Liver (tissue), 9 donors: ENCODE data around the gene RTN4. TPM values are rescaled to one million over a fixed set of nuclear protein-coding genes. Genes with fewer than 3 reads are reported as not detected.

Source experiments
- DNase-seq: peaks from one replicate; pipeline ENCODE4 v3.0.0-alpha.2; 2017; ENCODE audit warnings: low spot score
- H3K27ac ChIP-seq, 2 donors: one replicate each; pipeline ENCODE4 v1.7.0; 2013; ENCODE audit warnings: inconsistent platforms in 2 of 2, low read length in 2 of 2, control low read depth in 1 of 2, low read depth in 1 of 2, mild to moderate bottlenecking in 1 of 2
- H3K27me3 ChIP-seq, 4 donors: one replicate each; pipeline versions ENCODE4 v1.6.1 to v1.7.0; 2013; ENCODE audit warnings: low read length in 3 of 4, inconsistent platforms in 1 of 4, mild to moderate bottlenecking in 1 of 4, moderate library complexity in 1 of 4; ENCODE audit not compliant: control insufficient read depth in 4 of 4, insufficient read depth in 4 of 4
- H3K36me3 ChIP-seq, 4 donors: one replicate each; pipeline versions ENCODE4 v1.6.1 to v1.7.0; 2013; ENCODE audit warnings: low read length in 3 of 4, mild to moderate bottlenecking in 3 of 4, low read depth in 1 of 4, moderate library complexity in 1 of 4; ENCODE audit not compliant: control insufficient read depth in 4 of 4, insufficient read depth in 3 of 4
- H3K4me1 ChIP-seq, 4 donors: one replicate each; pipeline versions ENCODE4 v1.6.1 to v1.7.0; 2013; ENCODE audit warnings: low read length in 3 of 4, mild to moderate bottlenecking in 3 of 4, moderate library complexity in 1 of 4; ENCODE audit not compliant: control insufficient read depth in 4 of 4, insufficient read depth in 4 of 4
- H3K4me3 ChIP-seq, 3 donors: one replicate each; pipeline versions ENCODE4 v1.6.1 to v1.7.0; 2013; ENCODE audit warnings: low read length in 3 of 3, control low read depth in 1 of 3, low read depth in 1 of 3, mild to moderate bottlenecking in 1 of 3
- H3K9ac ChIP-seq, 2 donors: one replicate each; pipeline ENCODE4 v1.7.0; 2013; ENCODE audit warnings: low read length in 2 of 2, mild to moderate bottlenecking in 2 of 2, moderate library complexity in 2 of 2, control low read depth in 1 of 2, low read depth in 1 of 2
- H3K9me3 ChIP-seq, 4 donors: one replicate each; pipeline versions ENCODE4 v1.6.1 to v1.7.0; 2013; ENCODE audit warnings: low read length in 3 of 4; ENCODE audit not compliant: control insufficient read depth in 4 of 4
- EGR1 ChIP-seq, 2 donors: IDR thresholded peaks; 2 replicates each; pipeline ENCODE4 v1.6.1; 2016 to 2018; ENCODE audit warnings: antibody characterized with exemption in 2 of 2, low read depth in 2 of 2
- FOXA1 ChIP-seq: IDR thresholded peaks from 2 replicates; pipeline ENCODE4 v1.6.1; 2016; ENCODE audit warnings: antibody characterized with exemption
- FOXA2 ChIP-seq: IDR thresholded peaks from 2 replicates; pipeline ENCODE4 v1.6.1; 2016; ENCODE audit warnings: antibody characterized with exemption
- HNF4G ChIP-seq: IDR thresholded peaks from 2 replicates; pipeline ENCODE4 v1.6.1; 2016; ENCODE audit warnings: antibody characterized with exemption
- MAX ChIP-seq: IDR thresholded peaks from 2 replicates; pipeline ENCODE4 v1.6.1; 2016; ENCODE audit warnings: antibody characterized with exemption
- NR2F2 ChIP-seq: IDR thresholded peaks from 2 replicates; pipeline ENCODE4 v1.6.1; 2016; ENCODE audit warnings: antibody characterized with exemption
- RXRA ChIP-seq, 2 donors: IDR thresholded peaks; 2 replicates each; pipeline ENCODE4 v1.6.1; 2017 to 2018; ENCODE audit warnings: antibody characterized with exemption in 2 of 2, mild to moderate bottlenecking in 1 of 2
- SP1 ChIP-seq: IDR thresholded peaks from 2 replicates; pipeline ENCODE4 v1.6.1; 2018; ENCODE audit warnings: antibody characterized with exemption, mild to moderate bottlenecking
- TAF1 ChIP-seq: conservative IDR thresholded peaks from 2 replicates; pipeline ENCODE4 v1.6.1; 2016; ENCODE audit warnings: antibody characterized with exemption, mild to moderate bottlenecking
- YY1 ChIP-seq: IDR thresholded peaks from 2 replicates; pipeline ENCODE4 v1.6.1; 2016; ENCODE audit warnings: antibody characterized with exemption, mild to moderate bottlenecking
- ZBTB33 ChIP-seq: IDR thresholded peaks from 2 replicates; pipeline ENCODE4 v1.6.1; 2016; ENCODE audit warnings: antibody characterized with exemption
- WGBS: extraction: QIAGEN DNeasy Blood & Tissue Kit; methylation state at CpG from one replicate; pipeline ENCODE4 v1.1.7; 2013; 5-methylcytosine and 5-hydroxymethylcytosine counted together
- polyA plus RNA-seq, 2 donors: library from polyadenylated mRNA; stranded (reverse) in 1 of 2; unstranded in 1 of 2; fragments of 200-250 nt in 1 of 2; fragments of >200 nt in 1 of 2; fragmentation: Nextera tagmentation in 1 of 2; extraction: Ambion mirVana in 1 of 2; gene quantifications; one replicate each; pipeline versions ENCODE4 v1.2.1 to v1.2.3, GENCODE V29; 2013 to 2015
- total RNA-seq, 2 donors: library from RNA; depleted of rRNA; stranded (reverse); fragments of >200 nt; gene quantifications; one replicate each; pipeline ENCODE4 v1.2.3, GENCODE V29; 2014
- TF ChIP-seq, protein P1 (sequence below): IDR thresholded peaks from 2 replicates; pipeline ENCODE4 v1.6.1; 2016; ENCODE audit warnings: antibody characterized with exemption
- TF ChIP-seq, protein P2 (sequence below): IDR thresholded peaks from 2 replicates; pipeline ENCODE4 v1.6.1; 2016; ENCODE audit warnings: antibody characterized with exemption, mild to moderate bottlenecking
- donor health status: healthy.
- donor health status: healthy.
- donor health status: healthy.
- donor health status: healthy.
- donor health status: healthy.

Gene RTN4
- total and polyA plus RNA-seq, 4 donors = 73.5 to 348 (median 151) TPM

DNA sequence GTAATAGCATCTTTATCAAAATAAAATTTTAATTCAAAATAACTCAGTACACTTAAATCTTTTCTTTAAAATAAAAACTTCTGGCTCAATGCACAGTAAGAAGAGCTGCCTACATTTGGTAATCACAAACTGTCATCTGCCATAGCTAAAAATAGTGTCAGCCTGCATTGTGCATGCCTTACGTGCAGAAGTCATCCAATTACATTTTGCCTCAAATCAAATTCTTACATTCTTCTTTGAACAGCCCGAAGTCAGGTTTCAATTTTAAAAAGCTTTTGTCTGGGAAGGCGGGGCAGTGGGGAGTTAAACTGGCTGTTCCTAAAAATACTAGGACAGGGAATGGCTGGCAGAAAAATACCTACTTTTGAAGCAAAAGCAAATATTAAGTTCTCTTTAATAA, 51.1 kb downstream of the RTN4 start:
- Histone ChIP-seq H3K9ac (no peak overlapping the region), H3K4me3 (no peak overlapping the region), H3K9me3 (no peaks in the 10 kb centered on the region), H3K27me3 (no peaks in the 10 kb centered on the region), H3K27ac (no peak overlapping the region), H3K36me3 (no peaks in the 10 kb centered on the region), H3K4me1 (peaks cover 3 to 45% (median 19%) of the 10 kb centered on the region in 4 donors)
- WGBS = 28% methylated on average over 3 of the region's 3 CpGs
- no peak for DNase-seq
- TF ChIP-seq RXRA (IDR thresholded peaks at IDR 0.05) = no peak
- TF ChIP-seq FOXA2 = no peak
- no peak for TF ChIP-seq HNF4G
- TF ChIP-seq, protein P1, sequence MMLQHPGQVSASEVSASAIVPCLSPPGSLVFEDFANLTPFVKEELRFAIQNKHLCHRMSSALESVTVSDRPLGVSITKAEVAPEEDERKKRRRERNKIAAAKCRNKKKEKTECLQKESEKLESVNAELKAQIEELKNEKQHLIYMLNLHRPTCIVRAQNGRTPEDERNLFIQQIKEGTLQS = no peak
- TF ChIP-seq SP1 = no peak
- TF ChIP-seq YY1 = no peak

DNA sequence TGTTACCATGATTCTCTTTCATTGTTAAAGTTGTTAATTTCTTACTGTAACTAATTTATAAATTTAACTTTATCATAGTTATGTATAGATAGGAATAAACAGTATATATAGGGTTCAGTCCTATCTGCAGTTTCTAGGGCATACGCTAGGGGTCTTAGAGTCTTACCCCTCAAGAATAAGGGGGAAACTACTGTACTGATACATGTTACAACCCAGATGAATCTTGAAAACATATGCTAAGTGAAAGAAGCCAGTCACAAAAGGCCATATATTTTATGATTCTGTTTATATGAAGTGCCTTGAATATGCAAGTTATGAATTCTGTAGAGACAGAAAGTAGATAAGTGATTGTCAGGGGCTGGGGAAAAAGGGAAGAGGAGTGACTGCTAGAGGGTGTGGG, 52.4 kb downstream of the RTN4 start:
- H3K4me3 ChIP-seq = no peak overlapping the region
- 96% methylated on average over 1 of the region's 1 CpG for WGBS
- no peaks in the 10 kb centered on the region for H3K9me3 ChIP-seq
- H3K4me1 ChIP-seq = peaks cover 3 to 41% (median 16%) of the 10 kb centered on the region in 4 donors
- H3K9ac ChIP-seq = no peak overlapping the region
- DNase-seq = no peak
- H3K27ac ChIP-seq = no peak overlapping the region
- H3K27me3 ChIP-seq = no peaks in the 10 kb centered on the region
- H3K36me3 ChIP-seq = no peaks in the 10 kb centered on the region
- TF ChIP-seq ZBTB33 (no peak), RXRA (IDR thresholded peaks at IDR 0.05) (no peak), YY1 (no peak), FOXA1 (no peak), SP1 (no peak), NR2F2 (no peak), TAF1 (no peak), MAX (no peak), HNF4G (no peak), EGR1 (IDR thresholded peaks at IDR 0.05; ENCODE audit: low read depth in 2 of 2) (no peak)
- TF ChIP-seq, protein P2, sequence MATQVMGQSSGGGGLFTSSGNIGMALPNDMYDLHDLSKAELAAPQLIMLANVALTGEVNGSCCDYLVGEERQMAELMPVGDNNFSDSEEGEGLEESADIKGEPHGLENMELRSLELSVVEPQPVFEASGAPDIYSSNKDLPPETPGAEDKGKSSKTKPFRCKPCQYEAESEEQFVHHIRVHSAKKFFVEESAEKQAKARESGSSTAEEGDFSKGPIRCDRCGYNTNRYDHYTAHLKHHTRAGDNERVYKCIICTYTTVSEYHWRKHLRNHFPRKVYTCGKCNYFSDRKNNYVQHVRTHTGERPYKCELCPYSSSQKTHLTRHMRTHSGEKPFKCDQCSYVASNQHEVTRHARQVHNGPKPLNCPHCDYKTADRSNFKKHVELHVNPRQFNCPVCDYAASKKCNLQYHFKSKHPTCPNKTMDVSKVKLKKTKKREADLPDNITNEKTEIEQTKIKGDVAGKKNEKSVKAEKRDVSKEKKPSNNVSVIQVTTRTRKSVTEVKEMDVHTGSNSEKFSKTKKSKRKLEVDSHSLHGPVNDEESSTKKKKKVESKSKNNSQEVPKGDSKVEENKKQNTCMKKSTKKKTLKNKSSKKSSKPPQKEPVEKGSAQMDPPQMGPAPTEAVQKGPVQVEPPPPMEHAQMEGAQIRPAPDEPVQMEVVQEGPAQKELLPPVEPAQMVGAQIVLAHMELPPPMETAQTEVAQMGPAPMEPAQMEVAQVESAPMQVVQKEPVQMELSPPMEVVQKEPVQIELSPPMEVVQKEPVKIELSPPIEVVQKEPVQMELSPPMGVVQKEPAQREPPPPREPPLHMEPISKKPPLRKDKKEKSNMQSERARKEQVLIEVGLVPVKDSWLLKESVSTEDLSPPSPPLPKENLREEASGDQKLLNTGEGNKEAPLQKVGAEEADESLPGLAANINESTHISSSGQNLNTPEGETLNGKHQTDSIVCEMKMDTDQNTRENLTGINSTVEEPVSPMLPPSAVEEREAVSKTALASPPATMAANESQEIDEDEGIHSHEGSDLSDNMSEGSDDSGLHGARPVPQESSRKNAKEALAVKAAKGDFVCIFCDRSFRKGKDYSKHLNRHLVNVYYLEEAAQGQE = no peak
- TF ChIP-seq, protein P1 = no peak
